GM18505 (cell line): ENCODE measurements around the gene MAST4.

Experiments
- ATAC-seq: cut with Tn5 transposase; IDR thresholded peaks from one replicate; pipeline ENCODE4 v1.9.1; 2021; ENCODE audit not compliant: unreplicated experiment
- POLR2A ChIP-seq: IDR thresholded peaks from 4 replicates; pipeline ENCODE4 v1.6.1; 2011; ENCODE audit warnings: borderline replicate concordance; ENCODE audit not compliant: insufficient read depth, insufficient read length; ENCODE audit errors: extremely low read depth

MAST4 gene

DNA sequence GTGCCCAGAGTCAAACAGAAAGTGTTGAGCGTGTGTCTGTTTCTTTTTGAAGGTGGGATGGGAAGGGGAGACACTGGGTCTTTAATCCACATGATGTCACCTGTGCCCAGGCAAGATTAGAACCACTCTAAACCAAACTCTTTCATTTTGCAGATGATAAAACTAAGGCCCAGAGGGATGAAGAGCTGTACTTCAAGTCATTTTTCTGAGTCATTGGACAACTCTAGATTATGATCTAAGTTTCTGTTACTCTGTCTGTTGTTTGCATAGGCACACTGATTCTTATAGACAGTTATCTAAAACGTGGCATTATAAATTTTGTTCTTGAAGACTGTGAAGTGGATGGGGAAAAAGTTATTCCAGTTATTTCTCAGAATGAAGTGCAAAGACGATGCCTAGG lies 48.8 kb downstream of the MAST4 start:
- TF ChIP-seq POLR2A: no peak
- ATAC-seq: no peak

DNA sequence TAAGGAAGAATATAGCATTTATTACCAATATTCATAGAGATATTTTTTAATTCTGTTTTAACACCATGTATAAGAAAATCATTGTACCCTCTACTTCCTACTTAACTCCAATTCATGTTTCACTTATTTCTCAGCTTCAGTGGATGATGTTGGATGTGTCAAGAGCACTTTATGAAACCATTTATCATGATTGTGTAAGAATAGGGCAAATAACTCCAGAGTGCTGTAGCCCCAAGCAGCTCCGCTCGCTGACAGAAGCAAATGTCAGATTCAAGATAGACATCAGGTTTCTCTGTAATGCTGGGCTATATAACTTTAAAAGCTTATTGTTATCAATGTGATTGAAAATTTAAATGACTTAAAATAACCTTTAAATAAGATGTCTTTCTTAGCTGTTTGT lies 50.4 kb downstream of the MAST4 start:
- no peak for ATAC-seq
- TF ChIP-seq POLR2A: no peak

DNA sequence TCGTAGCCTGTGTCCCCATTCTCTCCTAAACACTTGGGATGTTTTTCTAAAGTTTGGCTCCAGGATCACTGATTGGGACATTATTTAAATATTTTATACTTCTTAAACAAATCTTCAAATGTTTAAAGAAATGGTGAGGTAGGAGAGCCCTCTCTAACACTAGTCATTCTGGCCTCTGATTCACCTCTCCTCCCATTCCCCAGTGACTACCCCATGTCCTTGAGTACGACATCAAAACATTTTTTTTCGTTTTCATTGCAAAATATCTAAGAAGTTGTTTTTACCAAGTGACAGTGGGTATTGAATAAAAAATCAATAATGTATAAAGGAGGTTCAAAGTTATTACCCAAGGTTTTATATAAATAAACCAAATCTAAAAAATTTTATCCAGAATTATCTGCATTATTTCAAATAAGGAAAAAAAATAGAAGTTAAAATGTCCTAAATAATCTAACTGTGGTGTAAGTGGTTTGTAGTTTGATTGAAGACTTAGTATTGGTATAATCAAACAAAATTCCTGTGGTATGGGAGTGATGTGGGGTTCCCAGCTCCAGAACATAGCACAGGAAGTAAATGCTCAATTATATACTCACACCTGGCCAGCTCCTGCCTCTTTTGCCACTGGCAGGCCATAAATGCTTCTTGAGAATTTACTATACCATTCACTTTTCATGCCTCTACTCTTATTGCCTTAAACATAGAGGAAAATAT lies 51.1 kb downstream of the MAST4 start:
- no peak for TF ChIP-seq POLR2A
- no peak for ATAC-seq

- TF ChIP-seq POLR2A: no peak
- ATAC-seq: no peak
Measured at GRCh38 chr5:66652818-66653217, 56.6 kb downstream of the MAST4 start.

GRCh38 chr5:66653325-66653724 lies 57.1 kb downstream of the MAST4 start:
- ATAC-seq: no peak
- TF ChIP-seq POLR2A: no peak

DNA sequence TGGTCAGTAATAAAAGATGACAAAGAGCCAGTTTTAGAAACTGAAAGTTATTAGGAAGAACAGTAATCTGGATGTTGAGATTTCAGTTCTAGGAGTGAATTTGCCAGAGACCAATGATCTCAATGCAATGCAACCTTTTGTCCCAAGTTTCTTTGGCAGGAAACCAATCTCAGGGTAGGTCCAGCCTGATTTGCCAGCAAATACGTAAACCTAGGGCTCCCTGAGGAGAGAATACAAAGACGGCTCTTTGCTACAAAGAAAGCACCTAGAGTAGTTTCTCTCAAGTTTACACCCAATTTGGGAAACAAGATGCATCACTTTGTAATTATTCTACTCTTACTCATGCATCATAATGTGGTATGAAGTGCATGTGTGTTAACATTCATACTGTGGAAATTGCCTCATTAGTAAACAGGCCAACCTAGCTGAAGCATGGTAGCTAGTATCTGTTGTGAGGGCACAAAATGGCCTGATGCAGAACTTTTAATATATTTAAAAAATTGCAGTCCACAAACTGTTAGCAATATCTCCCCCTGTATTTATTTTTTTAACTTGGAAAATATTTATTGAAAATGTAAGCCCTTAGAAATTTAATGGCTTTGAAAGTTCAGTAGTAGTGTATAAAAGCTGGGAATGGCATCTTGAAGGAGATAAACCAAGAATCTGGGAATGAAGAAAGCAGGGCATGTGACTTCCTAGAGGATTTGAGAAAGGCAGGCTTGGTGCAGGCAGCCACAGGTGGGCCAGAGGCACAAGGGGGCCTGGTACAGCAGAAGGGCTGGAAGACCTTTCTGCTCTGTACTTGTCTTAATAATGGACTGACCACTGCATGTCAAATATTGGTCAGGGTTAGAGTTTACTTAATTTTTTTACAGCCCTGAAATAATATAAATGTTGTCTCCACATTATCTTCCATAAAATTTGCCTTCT lies 59.5 kb downstream of the MAST4 start:
- no peak for TF ChIP-seq POLR2A
- ATAC-seq: no peak

DNA sequence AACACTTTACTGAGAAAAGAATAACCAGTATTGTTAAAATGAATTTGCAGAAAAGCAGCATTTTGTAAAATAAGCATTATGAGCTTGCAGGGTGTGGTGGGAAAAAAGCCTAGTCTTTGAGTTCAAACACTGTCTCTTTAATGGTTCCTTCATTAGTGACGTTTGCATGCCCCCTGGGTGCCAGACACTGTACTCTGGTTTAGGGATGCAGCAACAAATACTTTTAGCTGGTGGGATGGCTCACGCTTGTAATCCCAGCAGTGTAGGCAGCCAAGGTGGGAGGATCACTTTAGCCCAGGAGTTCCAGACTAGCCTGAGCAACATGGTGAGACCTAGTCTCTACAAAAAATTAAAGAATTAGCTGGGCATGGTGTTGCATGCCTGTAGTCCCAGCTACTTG lies 62.3 kb downstream of the MAST4 start:
- no peak for ATAC-seq
- no peak for TF ChIP-seq POLR2A

- no peak for TF ChIP-seq POLR2A
- no peak for ATAC-seq
Measured at GRCh38 chr5:66659780-66660179, 63.6 kb downstream of the MAST4 start.

GRCh38 chr5:66660396-66660795 lies 64.2 kb downstream of the MAST4 start:
- TF ChIP-seq POLR2A: no peak
- ATAC-seq: no peak

- no peak for ATAC-seq
Measured at GRCh38 chr5:66661149-66661548, 65.0 kb downstream of the MAST4 start.

GRCh38 chr5:66666778-66667177 lies 70.6 kb downstream of the MAST4 start:
- no peak for ATAC-seq
- no peak for TF ChIP-seq POLR2A

More at GRCh38 chr5:66661149-66661548, 65.0 kb downstream of the MAST4 start:
- TF ChIP-seq POLR2A: no peak

DNA sequence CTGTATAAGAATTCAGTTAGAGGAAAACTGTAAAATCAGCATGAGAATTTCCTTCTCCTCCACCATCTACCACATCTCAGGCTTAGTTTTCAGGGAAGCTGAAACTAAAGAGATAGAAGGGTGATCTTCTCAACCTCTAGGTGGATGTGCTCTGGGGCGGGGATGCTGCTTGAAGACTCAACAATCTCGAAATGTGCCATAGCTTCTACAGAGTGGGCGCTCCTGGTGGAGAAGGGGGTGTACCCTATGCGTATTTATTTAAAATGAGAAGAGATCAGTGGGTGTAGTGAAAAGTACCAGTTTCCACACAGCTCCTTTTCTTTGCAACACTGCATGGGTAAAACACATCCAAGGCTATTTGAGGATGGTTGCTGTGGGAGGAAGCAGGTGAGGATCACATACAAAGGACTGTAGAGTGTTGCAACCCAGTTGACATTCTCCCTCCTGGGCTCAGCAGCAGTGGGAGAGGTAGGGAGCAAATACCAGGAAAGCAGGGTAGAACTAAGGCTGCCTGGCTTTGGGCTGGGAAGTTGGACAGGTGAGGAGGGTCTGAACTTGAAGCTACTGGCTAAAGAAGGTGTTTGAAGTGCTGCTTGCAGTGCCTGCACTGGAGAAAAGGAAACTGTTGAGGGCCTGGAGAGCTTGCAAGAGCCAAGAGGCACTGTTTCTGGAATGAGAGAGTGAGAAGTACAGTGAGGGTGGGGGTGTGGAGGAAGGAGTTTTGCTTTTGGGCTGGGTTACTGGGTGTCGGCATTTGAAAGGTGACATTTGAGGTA lies 73.1 kb downstream of the MAST4 start:
- no peak for ATAC-seq
- no peak for TF ChIP-seq POLR2A

DNA sequence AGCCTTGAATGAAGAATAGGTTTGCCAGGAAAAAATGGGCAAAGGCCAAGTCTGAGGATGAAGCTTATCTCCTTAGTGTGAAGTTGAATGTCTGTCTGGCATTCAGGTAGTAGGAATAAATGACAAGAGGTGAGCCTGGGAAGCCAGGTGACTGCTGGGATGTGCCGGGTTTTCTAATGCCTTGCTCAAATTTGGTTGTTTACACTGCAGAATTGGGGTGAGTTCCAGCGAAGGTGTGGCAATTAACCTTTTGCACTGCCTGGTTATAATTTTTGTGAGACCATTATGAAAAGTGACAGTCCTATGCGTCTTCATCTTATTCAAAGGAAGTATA lies 73.6 kb downstream of the MAST4 start:
- TF ChIP-seq POLR2A: no peak
- no peak for ATAC-seq
